OCI-LY3 (cell line): ENCODE measurements around the gene EIF1AD.
A peak's percentile ranks its signal among the peaks of the same experiment; 100 is the strongest.
"Not testable (repeated sequence)": the region's sequence is repeated elsewhere in the genome, so short reads cannot be mapped to it uniquely, and the experiment has no call there.

Experiments
- H2AFZ ChIP-seq: fragments of 200-600, 300-600 bp; shearing (Covaris generic); 2 replicates; pipeline ENCODE4 v1.6.0; 2014; ENCODE audit warnings: antibody characterized with exemption, low read depth, low read length
- H3K27ac ChIP-seq: fragments of 200-600, 300-600 bp; sonication (generic); 2 replicates; pipeline ENCODE4 v1.5.1; 2014; ENCODE audit warnings: mild to moderate bottlenecking, low read length, moderate library complexity, mixed read lengths
- H3K27me3 ChIP-seq: fragments of 200-600, 300-600 bp; sonication (generic); 2 replicates; pipeline ENCODE4 v1.6.1; 2014; ENCODE audit warnings: low read depth, low read length, mixed read lengths
- H3K36me3 ChIP-seq: fragments of 200-600, 300-600 bp; sonication (generic); replicated peaks from 2 replicates; pipeline ENCODE3; 2014; ENCODE audit warnings: low read depth, low read length, mixed read lengths
- H3K4me1 ChIP-seq: fragments of 300-600, 200-600 bp; sonication (generic); 2 replicates; pipeline ENCODE4 v1.6.1; 2014; ENCODE audit warnings: low read length, mixed read lengths
- H3K4me2 ChIP-seq: fragments of 200-600, 300-600 bp; sonication (generic); 2 replicates; pipeline ENCODE4 v1.6.1; 2014; ENCODE audit warnings: low read length, mixed read lengths
- H3K4me3 ChIP-seq: fragments of 300-600, 200-600 bp; sonication (generic); 2 replicates; pipeline ENCODE4 v1.5.1; 2014; ENCODE audit warnings: antibody characterized with exemption, mild to moderate bottlenecking, low read length, moderate library complexity
- H3K79me2 ChIP-seq: fragments of 300-600, 200-600 bp; shearing (Covaris generic); 2 replicates; pipeline ENCODE4 v1.6.1; 2014; ENCODE audit warnings: mild to moderate bottlenecking, low read length, mixed read lengths
- H3K9ac ChIP-seq: fragments of 300-600, 200-600 bp; shearing (Covaris generic); 2 replicates; pipeline ENCODE4 v1.6.0; 2014; ENCODE audit warnings: mild to moderate bottlenecking, low read length, moderate library complexity
- H3K9me3 ChIP-seq: fragments of 200-600, 300-600 bp; shearing (Covaris generic); 2 replicates; pipeline ENCODE4 v1.6.1; 2014; ENCODE audit warnings: low read length, mixed read lengths; ENCODE audit not compliant: insufficient read depth
- H4K20me1 ChIP-seq: fragments of 200-600, 300-600 bp; sonication (generic); 2 replicates; pipeline ENCODE4 v1.6.1; 2016; ENCODE audit warnings: low read length, mixed read lengths; ENCODE audit not compliant: insufficient read depth
- CTCF ChIP-seq: fragments of 200-600, 300-600 bp; sonication (generic); IDR thresholded peaks from 2 replicates; pipeline ENCODE4 v1.5.1; 2014; ENCODE audit warnings: antibody characterized with exemption, low read length, low read depth
- EZH2phosphoT487 ChIP-seq: fragments of 200-600 bp; shearing (Covaris generic); IDR thresholded peaks from 2 replicates; pipeline ENCODE4 v1.6.1; 2018; ENCODE audit warnings: antibody characterized with exemption, mixed run types, low read depth

Gene EIF1AD

GRCh38 chr11:66026017-66026529 lies 24.1 kb upstream of the EIF1AD start, which contains the start of gene CATSPER1:
CATSPER1 (minus strand) TSS chr11:66026479; CDS start chr11:66026379, 100 bp downstream.
- Histone ChIP-seq H3K4me3 (no peak within 1 kb of the TSS), H3K9ac (no peak within 1 kb of the TSS), H4K20me1 (no peaks in the 10 kb centered on the region), H3K79me2 (no peaks in the 10 kb centered on the region), H3K4me2 (no peak within 1 kb of the TSS), H3K27me3 (peaks cover 16% of the 10 kb centered on the region), H3K27ac (no peak within 1 kb of the TSS), H2AFZ (no peak within 1 kb of the TSS), H3K4me1 (peaks cover 2% of the 10 kb centered on the region; the same call in 1 of the 2 replicates), H3K9me3 (no peaks in the 10 kb centered on the region), H3K36me3 (no peaks in the 10 kb centered on the region)
- TF ChIP-seq CTCF (no peak), EZH2phosphoT487 (no peak)

- H3K36me3 ChIP-seq, H3K9me3 ChIP-seq, H2AFZ ChIP-seq, H3K4me3 ChIP-seq, H3K4me1 ChIP-seq, H3K27ac ChIP-seq, H3K79me2 ChIP-seq, H4K20me1 ChIP-seq, H3K4me2 ChIP-seq, H3K9ac ChIP-seq: not testable (repeated sequence)
- H3K27me3 ChIP-seq: peaks cover 12% of the 10 kb centered on the region
Measured at GRCh38 chr11:66023186-66023440, 21.2 kb upstream of the EIF1AD start.

- Histone ChIP-seq H3K27ac (no peak overlapping the region), H3K79me2 (no peaks in the 10 kb centered on the region), H3K36me3 (no peaks in the 10 kb centered on the region), H2AFZ (peak overlapping the region; percentile 83), H3K4me1 (peaks cover 2% of the 10 kb centered on the region; the same call in 1 of the 2 replicates), H3K9me3 (no peaks in the 10 kb centered on the region), H3K4me3 (peak overlapping the region; percentile 31), H3K27me3 (peaks cover 10% of the 10 kb centered on the region), H3K4me2 (peak overlapping the region; percentile 74), H3K9ac (no peak overlapping the region), H4K20me1 (no peaks in the 10 kb centered on the region)
- TF ChIP-seq EZH2phosphoT487 (no peak), CTCF (peak; percentile 93)
Measured at GRCh38 chr11:66022401-66023185, 20.6 kb upstream of the EIF1AD start.

DNA sequence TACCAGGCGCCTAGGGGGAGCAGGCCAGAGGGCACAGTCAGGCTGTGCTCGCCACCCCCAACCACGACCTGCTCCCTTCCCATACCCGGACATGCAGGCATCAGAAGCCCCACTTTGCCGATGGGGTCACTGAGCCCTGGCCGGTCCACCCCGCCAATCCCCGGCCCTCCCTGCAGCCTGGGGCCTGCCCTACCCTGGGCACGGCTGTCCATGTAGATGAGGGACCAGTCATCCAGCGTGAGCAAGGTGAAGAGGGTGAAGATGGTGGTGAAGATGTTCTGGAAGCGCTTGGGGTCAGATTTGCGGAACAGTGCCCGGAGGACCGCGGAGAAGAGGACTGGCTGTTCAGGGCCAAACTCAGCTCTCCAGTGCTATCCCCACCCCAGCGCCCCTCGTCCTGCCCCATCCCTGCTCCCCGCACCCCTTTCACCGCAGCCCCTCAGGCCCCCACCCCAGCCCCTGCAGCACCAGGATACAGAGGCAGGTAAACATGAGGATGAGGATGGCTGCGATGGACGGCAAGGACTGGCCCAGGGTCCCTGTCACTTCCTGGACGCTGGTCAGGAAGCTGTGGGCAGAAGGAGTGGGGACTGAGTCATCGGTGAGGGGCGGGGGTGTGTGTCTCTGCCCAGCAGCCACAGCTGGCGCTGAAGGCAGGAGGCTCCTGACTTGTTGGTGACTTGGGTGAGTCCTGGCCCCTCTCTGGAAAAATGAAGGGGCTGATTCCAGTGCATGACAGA lies 18.8 kb upstream of the EIF1AD start:
- Histone ChIP-seq H4K20me1 (no peaks in the 10 kb centered on the region), H3K4me1 (peaks cover 2% of the 10 kb centered on the region; the same call in 1 of the 2 replicates), H3K36me3 (no peaks in the 10 kb centered on the region), H3K9ac (no peak overlapping the region), H3K4me2 (no peak overlapping the region), H3K27me3 (peaks cover 10% of the 10 kb centered on the region), H3K79me2 (no peaks in the 10 kb centered on the region), H3K27ac (no peak overlapping the region), H2AFZ (no peak overlapping the region), H3K9me3 (no peaks in the 10 kb centered on the region), H3K4me3 (no peak overlapping the region)
- no peak for TF ChIP-seq EZH2phosphoT487

DNA sequence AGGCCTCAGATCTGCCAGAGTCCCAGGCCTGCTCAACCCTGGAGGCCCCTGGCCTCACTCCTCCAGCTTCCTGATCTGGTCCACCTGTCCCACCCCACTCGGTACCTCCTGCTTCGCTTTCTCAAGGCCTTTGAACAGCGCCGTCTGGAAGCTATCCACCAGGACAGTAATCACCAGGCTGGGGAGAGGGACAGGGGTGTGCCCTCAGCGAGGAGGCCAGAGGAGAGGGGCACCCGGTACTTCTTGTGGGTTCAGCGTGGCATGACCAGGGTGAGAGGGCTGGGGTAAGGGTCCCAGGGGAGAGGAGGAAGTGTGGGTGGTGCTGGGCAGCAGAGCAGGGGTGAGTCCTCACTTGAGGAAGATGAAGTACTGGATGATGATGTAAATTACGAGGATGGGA lies 18.3 kb upstream of the EIF1AD start:
- Histone ChIP-seq H3K4me1 (peaks cover 2% of the 10 kb centered on the region; the same call in 1 of the 2 replicates), H3K79me2 (no peaks in the 10 kb centered on the region), H3K36me3 (no peaks in the 10 kb centered on the region), H4K20me1 (no peaks in the 10 kb centered on the region), H3K4me2 (no peak overlapping the region), H2AFZ (no peak overlapping the region), H3K27me3 (peaks cover 10% of the 10 kb centered on the region), H3K9me3 (no peaks in the 10 kb centered on the region), H3K9ac (no peak overlapping the region), H3K27ac (no peak overlapping the region), H3K4me3 (no peak overlapping the region)
- TF ChIP-seq CTCF (no peak), EZH2phosphoT487 (no peak)
